Endodermal cell (in vitro differentiated cells): ENCODE results near the gene TPCN2. TPM values are rescaled to one million over a fixed set of nuclear protein-coding genes. Genes with fewer than 3 reads are reported as not detected.

Experiments
- DNase-seq: peaks from one replicate; pipeline ENCODE4 v3.0.0-alpha.2; 2017
- H3K27ac ChIP-seq: 2 replicates; pipeline ENCODE4 v1.5.1; 2013; ENCODE audit warnings: mild to moderate bottlenecking, low read depth, low read length, moderate library complexity
- H3K27me3 ChIP-seq: 2 replicates; pipeline ENCODE4 v1.6.1; 2013; ENCODE audit warnings: mild to moderate bottlenecking, low read length, moderate library complexity; ENCODE audit not compliant: insufficient read depth, control insufficient read depth, poor library complexity, severe bottlenecking
- H3K36me3 ChIP-seq: 2 replicates; pipeline ENCODE4 v1.7.0; 2013; ENCODE audit warnings: mild to moderate bottlenecking, low read length, moderate library complexity; ENCODE audit not compliant: control insufficient read depth, insufficient read depth
- H3K4me1 ChIP-seq: one replicate; pipeline ENCODE4 v1.7.0; 2013; ENCODE audit warnings: low read length; ENCODE audit not compliant: control insufficient read depth, insufficient read depth
- H3K4me3 ChIP-seq: 2 replicates; pipeline ENCODE4 v1.5.1; 2013; ENCODE audit warnings: mild to moderate bottlenecking, low read length, moderate library complexity
- H3K9ac ChIP-seq: 2 replicates; pipeline ENCODE4 v1.6.1; 2013; ENCODE audit warnings: mild to moderate bottlenecking, low read length, moderate library complexity; ENCODE audit not compliant: poor library complexity, severe bottlenecking; ENCODE audit errors: extremely low read depth
- H3K9me3 ChIP-seq: 2 replicates; pipeline ENCODE4 v1.6.1; 2013; ENCODE audit warnings: mild to moderate bottlenecking, low read length, moderate library complexity; ENCODE audit not compliant: control insufficient read depth
- H3K27ac Mint-ChIP-seq: 2 replicates; pipeline ENCODE4 v1.8.0; 2020; ENCODE audit warnings: mixed read lengths
- H3K27me3 Mint-ChIP-seq: 2 replicates; pipeline ENCODE4 v1.8.0; 2021; ENCODE audit warnings: mild to moderate bottlenecking, mixed read lengths; ENCODE audit not compliant: insufficient read depth
- H3K36me3 Mint-ChIP-seq: 2 replicates; pipeline ENCODE4 v1.8.0; 2020; ENCODE audit warnings: low read depth, mixed read lengths
- H3K4me1 Mint-ChIP-seq: 2 replicates; pipeline ENCODE4 v1.8.0; 2020; ENCODE audit warnings: mixed read lengths
- H3K4me3 Mint-ChIP-seq: 2 replicates; pipeline ENCODE4 v1.8.0; 2020; ENCODE audit warnings: mild to moderate bottlenecking, moderate library complexity, mixed read lengths
- H3K9me3 Mint-ChIP-seq: 2 replicates; pipeline ENCODE4 v1.8.0; 2020; ENCODE audit warnings: mild to moderate bottlenecking, mixed read lengths
- CTCF ChIP-seq: fragments of 200-600 bp; sonication (generic); conservative IDR thresholded peaks from 2 replicates; pipeline ENCODE4 v1.5.0; 2021; ENCODE audit warnings: antibody characterized with exemption, mild to moderate bottlenecking
- WGBS, 2 experiments: methylation state at CpG; one replicate each; pipeline versions ENCODE4 v1.1.5 to v1.1.7; 2013; ENCODE audit warnings: missing lambda C conversion rate in 2 of 2, mixed read lengths in 1 of 2; ENCODE audit not compliant: insufficient coverage in 1 of 2, insufficient read length in 1 of 2; 5-methylcytosine and 5-hydroxymethylcytosine counted together
- total RNA-seq, 2 donors: library from RNA; stranded (reverse); fragmentation: NEBNext Ultra II Directional in 1 of 2; extraction: Animal tissue kit (Norgen Biotek cat#: 25700) in 1 of 2; gene quantifications; 2 replicates in 1 of 2; 3 replicates in 1 of 2; pipeline ENCODE4 v1.2.1, GENCODE V29; 2021

Gene TPCN2
- total RNA-seq, 2 donors from 2014 or later: 20.7 to 27.9 TPM

GRCh38 chr11:69017951-69018350, 30.8 kb upstream of the TPCN2 start:
- no peaks in the 10 kb centered on the region for H3K27me3 ChIP-seq
- no peak overlapping the region for H3K4me3 ChIP-seq
- TF ChIP-seq CTCF: no peak
- H3K27ac Mint-ChIP-seq: no peak overlapping the region
- peaks cover 8% of the 10 kb centered on the region for H3K4me1 ChIP-seq
- H3K36me3 Mint-ChIP-seq: no peaks in the 10 kb centered on the region
- no peak for DNase-seq
- H3K27ac ChIP-seq: no peak overlapping the region
- H3K9me3 Mint-ChIP-seq: no peaks in the 10 kb centered on the region
- no peaks in the 10 kb centered on the region for H3K9me3 ChIP-seq
- WGBS, 2 experiments: 89 to 94% methylated on average over 4 to 10 of the region's 10 CpGs
- H3K9ac ChIP-seq: no peak overlapping the region
- no peak overlapping the region for H3K4me3 Mint-ChIP-seq
- peaks cover 9% of the 10 kb centered on the region for H3K4me1 Mint-ChIP-seq
- no peaks in the 10 kb centered on the region for H3K36me3 ChIP-seq
- peaks cover 3% of the 10 kb centered on the region for H3K27me3 Mint-ChIP-seq

- no peak for DNase-seq
- H3K4me1 Mint-ChIP-seq: peaks cover 8% of the 10 kb centered on the region
- no peaks in the 10 kb centered on the region for H3K4me1 ChIP-seq
- no peak overlapping the region for H3K27ac Mint-ChIP-seq
- H3K27me3 Mint-ChIP-seq: peaks cover 3% of the 10 kb centered on the region
- no peak overlapping the region for H3K4me3 Mint-ChIP-seq
- WGBS, 2 experiments: 84 to 93% methylated on average over 10 to 13 of the region's 13 CpGs
- no peaks in the 10 kb centered on the region for H3K9me3 ChIP-seq
- no peak overlapping the region for H3K27ac ChIP-seq
- H3K36me3 Mint-ChIP-seq: no peaks in the 10 kb centered on the region
- H3K4me3 ChIP-seq: no peak overlapping the region
- H3K9ac ChIP-seq: no peak overlapping the region
- H3K9me3 Mint-ChIP-seq: no peaks in the 10 kb centered on the region
- no peaks in the 10 kb centered on the region for H3K27me3 ChIP-seq
- no peak for TF ChIP-seq CTCF
- H3K36me3 ChIP-seq: no peaks in the 10 kb centered on the region
Measured at GRCh38 chr11:69018924-69019323, 29.8 kb upstream of the TPCN2 start.

- Histone ChIP-seq H3K9me3 (no peaks in the 10 kb centered on the region), H3K27me3 (no peaks in the 10 kb centered on the region), H3K4me3 (no peak overlapping the region), H3K27ac (no peak overlapping the region), H3K36me3 (no peaks in the 10 kb centered on the region), H3K9ac (no peak overlapping the region), H3K4me1 (no peaks in the 10 kb centered on the region)
- Mint-ChIP-seq H3K27ac (no peak overlapping the region), H3K27me3 (peaks cover under 1% of the 10 kb centered on the region), H3K9me3 (no peaks in the 10 kb centered on the region), H3K4me3 (no peak overlapping the region), H3K36me3 (no peaks in the 10 kb centered on the region), H3K4me1 (no peaks in the 10 kb centered on the region)
- WGBS, 2 experiments: 88 to 93% methylated on average over 9 to 10 of the region's 10 CpGs
- DNase-seq: no peak
- TF ChIP-seq CTCF: no peak
Measured at GRCh38 chr11:69022260-69022659, 26.5 kb upstream of the TPCN2 start.
